HepG2 (cell line): ENCODE measurements around the gene FGF19. TPM values are rescaled to one million over a fixed set of nuclear protein-coding genes. Genes with fewer than 3 reads are reported as not detected.

Experiments used
- BCL6 ChIP-seq: IDR thresholded peaks from 2 replicates; pipeline ENCODE4 v1.6.1; 2016; ENCODE audit warnings: missing genetic modification reagents, missing compliant biosample characterization
- HMGXB3 ChIP-seq: sonication (generic); formaldehyde crosslinking; IDR thresholded peaks from 2 replicates; pipeline ENCODE4 v1.4.0; 2020; ENCODE audit warnings: missing genetic modification reagents, borderline replicate concordance
- IKZF1 ChIP-seq: fragments of 450-650 bp; IDR thresholded peaks from 2 replicates; pipeline ENCODE4 v1.7.1; 2016
- MATR3 ChIP-seq: sonication (generic); formaldehyde crosslinking; IDR thresholded peaks from 2 replicates; pipeline ENCODE4 v1.4.0; 2020; ENCODE audit warnings: missing genetic modification reagents
- SIN3A ChIP-seq: IDR thresholded peaks from 2 replicates; pipeline ENCODE4 v1.6.1; 2011; ENCODE audit warnings: low read depth, mild to moderate bottlenecking, control low read depth, low read length, borderline replicate concordance
- THYN1 ChIP-seq: sonication (generic); formaldehyde crosslinking; IDR thresholded peaks from 2 replicates; pipeline ENCODE4 v1.8.1; 2023; ENCODE audit warnings: low read depth, mild to moderate bottlenecking, moderate library complexity, missing genetic modification reagents, borderline replicate concordance
- TRAFD1 ChIP-seq: sonication (generic); formaldehyde crosslinking; IDR thresholded peaks from 2 replicates; pipeline ENCODE4 v1.5.1; 2020; ENCODE audit warnings: missing genetic modification reagents, mild to moderate bottlenecking, borderline replicate concordance
- ZBTB7B ChIP-seq: sonication (generic); formaldehyde crosslinking; IDR thresholded peaks from 2 replicates; pipeline ENCODE4 v1.4.0; 2020; ENCODE audit warnings: missing genetic modification reagents
- ZEB1 ChIP-seq: IDR thresholded peaks from 2 replicates; pipeline ENCODE4 v1.6.1; 2012; ENCODE audit warnings: mild to moderate bottlenecking, low read depth, inconsistent platforms; ENCODE audit not compliant: insufficient replicate concordance
- ZFYVE20 ChIP-seq: sonication (generic); formaldehyde crosslinking; IDR thresholded peaks from 2 replicates; pipeline ENCODE4 v1.8.0; 2023; ENCODE audit warnings: low read depth, mild to moderate bottlenecking, moderate library complexity, missing genetic modification reagents, borderline replicate concordance
- ZNF570 ChIP-seq: sonication (generic); formaldehyde crosslinking; IDR thresholded peaks from 2 replicates; pipeline ENCODE4 v1.4.0; 2020; ENCODE audit warnings: mild to moderate bottlenecking, missing genetic modification reagents, borderline replicate concordance
- ZNF589 ChIP-seq: sonication (generic); formaldehyde crosslinking; conservative IDR thresholded peaks from 2 replicates; pipeline ENCODE4 v1.8.0; 2022; ENCODE audit warnings: mild to moderate bottlenecking, moderate library complexity, missing genetic modification reagents
- ZNF619 ChIP-seq: sonication (generic); formaldehyde crosslinking; IDR thresholded peaks from 2 replicates; pipeline ENCODE4 v1.4.0; 2020; ENCODE audit warnings: mild to moderate bottlenecking, missing genetic modification reagents
- ZNF816 ChIP-seq: sonication (generic); formaldehyde crosslinking; IDR thresholded peaks from 2 replicates; pipeline ENCODE4 v1.8.0; 2022; ENCODE audit warnings: missing genetic modification reagents, mild to moderate bottlenecking, borderline replicate concordance
- polyA plus RNA-seq, 8 experiments: library from polyadenylated mRNA; depleted of rRNA in 3 of 8; stranded (reverse) in 7 of 8; unstranded in 1 of 8; fragments of >200 nt; fragmentation: Illumina TruSeq in 4 of 8; extraction: Trizol in 4 of 8; gene quantifications; 2 replicates each; pipeline versions ENCODE4 v1.2.1 to v1.2.3, GENCODE V29; 2011 to 2016; ENCODE audit warnings: low read depth in 4 of 8, missing spikeins in 1 of 8, mixed read lengths in 1 of 8; ENCODE audit not compliant: insufficient read depth in 1 of 8
- total RNA-seq, 5 experiments: library from RNA; depleted of rRNA; stranded (reverse); fragments of >200 nt; fragmentation: Illumina TruSeq; extraction: Trizol; gene quantifications; 2 replicates each; pipeline ENCODE4 v1.2.3, GENCODE V29; 2016; ENCODE audit warnings: low read depth in 1 of 5
- TF ChIP-seq, protein P1 (sequence below): sonication (generic); formaldehyde crosslinking; IDR thresholded peaks from 2 replicates; pipeline ENCODE4 v1.5.1; 2020; ENCODE audit warnings: missing genetic modification reagents, mild to moderate bottlenecking, borderline replicate concordance
- TF ChIP-seq, protein P2 (sequence below): fragments of 450-650 bp; IDR thresholded peaks from 2 replicates; pipeline ENCODE4 v1.6.1; 2017
- TF ChIP-seq, protein P3 (sequence below): sonication (generic); formaldehyde crosslinking; IDR thresholded peaks from 2 replicates; pipeline ENCODE4 v1.8.0; 2022; ENCODE audit warnings: missing genetic modification reagents, mild to moderate bottlenecking, borderline replicate concordance
- TF ChIP-seq, protein P4 (sequence below): sonication (generic); formaldehyde crosslinking; IDR thresholded peaks from 2 replicates; pipeline ENCODE4 v1.8.0; 2022; ENCODE audit warnings: mild to moderate bottlenecking, missing genetic modification reagents; ENCODE audit not compliant: insufficient replicate concordance

FGF19 gene
- total and polyA plus RNA-seq, 2 of the 13 experiments (the other 11 are each of a cell fraction or from before 2014, with no cell fraction given) = 0.07 TPM; not detected in 1

GRCh38 chr11:69702239-69702691 lies 1.6 kb downstream of the FGF19 start (continued):
- TF ChIP-seq HMGXB3 = no peak
- TF ChIP-seq, protein P1, sequence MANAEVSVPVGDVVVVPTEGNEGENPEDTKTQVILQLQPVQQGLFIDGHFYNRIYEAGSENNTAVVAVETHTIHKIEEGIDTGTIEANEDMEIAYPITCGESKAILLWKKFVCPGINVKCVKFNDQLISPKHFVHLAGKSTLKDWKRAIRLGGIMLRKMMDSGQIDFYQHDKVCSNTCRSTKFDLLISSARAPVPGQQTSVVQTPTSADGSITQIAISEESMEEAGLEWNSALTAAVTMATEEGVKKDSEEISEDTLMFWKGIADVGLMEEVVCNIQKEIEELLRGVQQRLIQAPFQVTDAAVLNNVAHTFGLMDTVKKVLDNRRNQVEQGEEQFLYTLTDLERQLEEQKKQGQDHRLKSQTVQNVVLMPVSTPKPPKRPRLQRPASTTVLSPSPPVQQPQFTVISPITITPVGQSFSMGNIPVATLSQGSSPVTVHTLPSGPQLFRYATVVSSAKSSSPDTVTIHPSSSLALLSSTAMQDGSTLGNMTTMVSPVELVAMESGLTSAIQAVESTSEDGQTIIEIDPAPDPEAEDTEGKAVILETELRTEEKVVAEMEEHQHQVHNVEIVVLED = no peak
- TF ChIP-seq, protein P2, sequence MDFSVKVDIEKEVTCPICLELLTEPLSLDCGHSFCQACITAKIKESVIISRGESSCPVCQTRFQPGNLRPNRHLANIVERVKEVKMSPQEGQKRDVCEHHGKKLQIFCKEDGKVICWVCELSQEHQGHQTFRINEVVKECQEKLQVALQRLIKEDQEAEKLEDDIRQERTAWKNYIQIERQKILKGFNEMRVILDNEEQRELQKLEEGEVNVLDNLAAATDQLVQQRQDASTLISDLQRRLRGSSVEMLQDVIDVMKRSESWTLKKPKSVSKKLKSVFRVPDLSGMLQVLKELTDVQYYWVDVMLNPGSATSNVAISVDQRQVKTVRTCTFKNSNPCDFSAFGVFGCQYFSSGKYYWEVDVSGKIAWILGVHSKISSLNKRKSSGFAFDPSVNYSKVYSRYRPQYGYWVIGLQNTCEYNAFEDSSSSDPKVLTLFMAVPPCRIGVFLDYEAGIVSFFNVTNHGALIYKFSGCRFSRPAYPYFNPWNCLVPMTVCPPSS = no peak
- TF ChIP-seq THYN1 (CRISPR knock-in tag) = no peak
- no peak for TF ChIP-seq IKZF1
- no peak for TF ChIP-seq ZNF816 (CRISPR knock-in tag)
- TF ChIP-seq BCL6 (CRISPR knock-in tag) = peak; percentile 75; the same call in 1 of the 2 replicates
- TF ChIP-seq, protein P3, sequence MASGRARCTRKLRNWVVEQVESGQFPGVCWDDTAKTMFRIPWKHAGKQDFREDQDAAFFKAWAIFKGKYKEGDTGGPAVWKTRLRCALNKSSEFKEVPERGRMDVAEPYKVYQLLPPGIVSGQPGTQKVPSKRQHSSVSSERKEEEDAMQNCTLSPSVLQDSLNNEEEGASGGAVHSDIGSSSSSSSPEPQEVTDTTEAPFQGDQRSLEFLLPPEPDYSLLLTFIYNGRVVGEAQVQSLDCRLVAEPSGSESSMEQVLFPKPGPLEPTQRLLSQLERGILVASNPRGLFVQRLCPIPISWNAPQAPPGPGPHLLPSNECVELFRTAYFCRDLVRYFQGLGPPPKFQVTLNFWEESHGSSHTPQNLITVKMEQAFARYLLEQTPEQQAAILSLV = no peak
- no peak for TF ChIP-seq MATR3 (CRISPR knock-in tag)
- TF ChIP-seq SIN3A = no peak
- no peak for TF ChIP-seq ZNF619 (CRISPR knock-in tag)
- no peak for TF ChIP-seq ZFYVE20 (CRISPR knock-in tag)
- TF ChIP-seq ZNF570 (CRISPR knock-in tag) = no peak
- TF ChIP-seq ZEB1 = peak; percentile 95
- no peak for TF ChIP-seq TRAFD1 (CRISPR knock-in tag)
- no peak for TF ChIP-seq ZNF589
- TF ChIP-seq ZBTB7B = peak; percentile 83
- TF ChIP-seq, protein P4, sequence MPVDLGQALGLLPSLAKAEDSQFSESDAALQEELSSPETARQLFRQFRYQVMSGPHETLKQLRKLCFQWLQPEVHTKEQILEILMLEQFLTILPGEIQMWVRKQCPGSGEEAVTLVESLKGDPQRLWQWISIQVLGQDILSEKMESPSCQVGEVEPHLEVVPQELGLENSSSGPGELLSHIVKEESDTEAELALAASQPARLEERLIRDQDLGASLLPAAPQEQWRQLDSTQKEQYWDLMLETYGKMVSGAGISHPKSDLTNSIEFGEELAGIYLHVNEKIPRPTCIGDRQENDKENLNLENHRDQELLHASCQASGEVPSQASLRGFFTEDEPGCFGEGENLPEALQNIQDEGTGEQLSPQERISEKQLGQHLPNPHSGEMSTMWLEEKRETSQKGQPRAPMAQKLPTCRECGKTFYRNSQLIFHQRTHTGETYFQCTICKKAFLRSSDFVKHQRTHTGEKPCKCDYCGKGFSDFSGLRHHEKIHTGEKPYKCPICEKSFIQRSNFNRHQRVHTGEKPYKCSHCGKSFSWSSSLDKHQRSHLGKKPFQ = no peak
